Lower leg skin (tissue), 4 donors: ENCODE results near the gene THBS1. TPM values are rescaled to one million over a fixed set of nuclear protein-coding genes. Genes with fewer than 3 reads are reported as not detected.

Experiments used
- DNase-seq, 2 donors: peaks; one replicate each; pipeline ENCODE4 v3.0.0-alpha.2; 2019; ENCODE audit warnings: low spot score in 2 of 2
- H3K4me3 ChIP-seq: fragments of 200-600 bp; sonication (generic); 2 replicates; pipeline ENCODE4 v1.5.1; 2017; ENCODE audit warnings: mild to moderate bottlenecking, low read depth; ENCODE audit not compliant: poor library complexity, severe bottlenecking
- POLR2A ChIP-seq, 2 donors: fragments of 450-650 bp; IDR thresholded peaks; one replicate each; pipeline ENCODE4 v1.6.1; 2016 to 2017; ENCODE audit warnings: antibody characterized with exemption in 2 of 2, mild to moderate bottlenecking in 1 of 2, moderate library complexity in 1 of 2
- WGBS, 2 donors: methylation state at CpG; one replicate each; pipeline ENCODE4 v1.1.5; 2018; 5-methylcytosine and 5-hydroxymethylcytosine counted together
- intact Hi-C: fragments of 100-400 bp; cut with DNase I; formaldehyde crosslinking; loops from one replicate; pipeline ENCODE4 v1.15.0; 2023; ENCODE audit warnings: low total_unique reads
- total RNA-seq, 4 donors: library from RNA; depleted of rRNA; stranded (reverse); fragments of >200 nt; gene quantifications; one replicate each; pipeline ENCODE4 v1.1.0, GENCODE V29; 2016
- TF ChIP-seq, protein P1 (sequence below), 3 donors: fragments of 450-650 bp; IDR thresholded peaks; one replicate each; pipeline ENCODE4 v1.5.1; 2016; ENCODE audit warnings: antibody characterized with exemption in 3 of 3, mild to moderate bottlenecking in 3 of 3, moderate library complexity in 2 of 3

THBS1 gene
- total RNA-seq, 4 donors from 2014 or later: 84.7 to 158 (median 103) TPM

DNA sequence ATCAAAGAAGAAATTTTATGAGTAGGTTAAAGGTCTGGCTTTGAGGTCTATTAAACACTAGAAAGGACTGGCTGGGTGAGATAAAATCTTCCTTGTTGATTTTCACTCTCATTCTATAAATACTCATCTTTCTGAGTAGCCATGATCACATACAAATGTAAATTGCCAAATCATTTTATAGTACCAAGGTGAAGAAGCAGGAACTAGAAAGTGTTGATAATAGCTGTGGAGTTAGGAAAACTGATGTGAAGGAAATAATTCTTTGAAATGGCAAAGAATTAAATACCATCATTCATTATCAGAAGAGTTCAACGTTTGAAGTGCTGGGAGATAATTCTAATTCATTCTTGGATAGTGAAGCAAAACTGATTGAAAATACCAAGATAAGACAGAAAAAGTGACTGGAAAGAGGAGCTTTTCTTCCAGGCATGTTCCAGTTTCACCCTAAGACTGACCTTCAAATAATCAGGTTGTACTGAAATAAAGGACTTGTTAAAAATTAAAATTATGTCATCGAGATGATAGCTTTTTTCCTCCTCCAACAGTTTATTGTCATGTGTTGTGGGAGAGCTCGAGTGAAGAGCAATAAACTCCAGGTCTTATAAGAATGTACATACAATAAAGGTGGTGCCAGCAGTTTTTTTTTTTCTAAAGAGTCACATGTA, 17.4 kb downstream of the THBS1 start:
- WGBS, 2 donors: 40 to 44% methylated on average over 3 of the region's 3 CpGs

DNA sequence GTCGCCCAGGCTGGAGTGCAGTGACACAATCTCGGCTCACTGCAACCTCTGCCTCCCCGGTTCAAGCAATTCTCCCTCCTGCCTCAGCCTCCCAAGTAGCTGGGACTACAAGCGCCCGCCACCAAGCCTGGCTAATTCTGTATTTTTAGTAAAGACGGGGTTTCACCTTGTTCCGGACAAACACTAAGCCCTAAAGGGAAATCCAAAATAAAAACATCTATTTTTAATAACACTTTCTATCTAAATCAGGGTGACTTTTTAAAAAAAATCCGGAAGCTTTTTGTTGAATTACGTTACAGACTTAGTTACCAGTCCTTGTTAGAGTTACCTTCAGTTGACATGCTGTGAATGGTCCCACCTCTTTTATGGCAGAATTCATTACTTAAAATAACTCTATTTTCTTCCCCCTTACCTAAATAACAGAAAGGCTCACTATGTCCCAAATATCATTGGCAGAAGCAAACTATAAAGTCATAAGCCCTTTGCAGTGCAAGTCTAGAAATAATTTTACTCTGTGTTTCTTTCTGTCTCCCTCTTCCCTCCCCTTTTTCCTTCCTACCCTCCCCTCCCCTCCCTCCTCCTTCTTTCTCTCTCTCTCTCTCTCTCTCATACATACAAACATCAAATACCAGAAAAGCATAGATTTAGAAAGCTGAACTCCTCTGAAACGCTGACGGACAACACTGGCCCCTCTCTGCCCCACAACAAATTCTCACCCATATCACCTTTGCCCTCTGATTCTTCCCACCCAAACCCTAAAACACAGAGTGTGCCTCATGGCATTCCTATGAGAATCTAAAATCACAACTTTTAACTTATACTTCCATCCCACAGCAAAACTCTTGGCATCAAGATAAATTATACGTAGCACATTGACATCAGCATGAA, 18.3 kb downstream of the THBS1 start:
- H3K4me3 ChIP-seq: no peak overlapping the region
- WGBS, 2 donors: 84 to 86% methylated on average over 12 of the region's 12 CpGs
- no peak for DNase-seq
- TF ChIP-seq, protein P1, sequence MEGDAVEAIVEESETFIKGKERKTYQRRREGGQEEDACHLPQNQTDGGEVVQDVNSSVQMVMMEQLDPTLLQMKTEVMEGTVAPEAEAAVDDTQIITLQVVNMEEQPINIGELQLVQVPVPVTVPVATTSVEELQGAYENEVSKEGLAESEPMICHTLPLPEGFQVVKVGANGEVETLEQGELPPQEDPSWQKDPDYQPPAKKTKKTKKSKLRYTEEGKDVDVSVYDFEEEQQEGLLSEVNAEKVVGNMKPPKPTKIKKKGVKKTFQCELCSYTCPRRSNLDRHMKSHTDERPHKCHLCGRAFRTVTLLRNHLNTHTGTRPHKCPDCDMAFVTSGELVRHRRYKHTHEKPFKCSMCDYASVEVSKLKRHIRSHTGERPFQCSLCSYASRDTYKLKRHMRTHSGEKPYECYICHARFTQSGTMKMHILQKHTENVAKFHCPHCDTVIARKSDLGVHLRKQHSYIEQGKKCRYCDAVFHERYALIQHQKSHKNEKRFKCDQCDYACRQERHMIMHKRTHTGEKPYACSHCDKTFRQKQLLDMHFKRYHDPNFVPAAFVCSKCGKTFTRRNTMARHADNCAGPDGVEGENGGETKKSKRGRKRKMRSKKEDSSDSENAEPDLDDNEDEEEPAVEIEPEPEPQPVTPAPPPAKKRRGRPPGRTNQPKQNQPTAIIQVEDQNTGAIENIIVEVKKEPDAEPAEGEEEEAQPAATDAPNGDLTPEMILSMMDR (IDR thresholded peaks at IDR 0.05): no peak
- no peak for TF ChIP-seq POLR2A (IDR thresholded peaks at IDR 0.05)
- intact Hi-C loops: no loop called here

More for the DNA sequence above, 17.4 kb downstream of the THBS1 start:
- TF ChIP-seq, protein P1 (IDR thresholded peaks at IDR 0.05): no peak
- TF ChIP-seq POLR2A (IDR thresholded peaks at IDR 0.05): no peak
- no peak overlapping the region for H3K4me3 ChIP-seq
- intact Hi-C loops: no loop called here
- no peak for DNase-seq

DNA sequence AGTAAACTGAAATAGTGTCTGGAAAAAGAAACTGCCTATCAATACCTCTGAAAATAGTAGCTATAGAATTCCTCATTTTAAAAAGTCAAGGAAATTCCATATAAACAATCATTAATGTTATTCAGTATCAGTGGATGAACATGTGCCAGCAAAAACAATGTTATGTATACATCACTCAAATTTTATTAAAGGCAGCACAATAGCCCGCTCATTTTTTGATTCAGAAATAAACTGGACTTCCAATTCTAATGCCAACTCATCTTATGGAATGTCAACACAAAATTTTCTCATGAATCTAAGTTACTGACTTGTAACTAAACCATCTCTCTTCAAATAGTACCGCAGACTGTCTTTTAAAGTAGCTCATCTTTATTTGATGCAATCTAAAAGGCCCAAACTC, 19.0 kb downstream of the THBS1 start:
- DNase-seq: no peak
- TF ChIP-seq POLR2A (IDR thresholded peaks at IDR 0.05): no peak
- TF ChIP-seq, protein P1 (IDR thresholded peaks at IDR 0.05): no peak
- no peak overlapping the region for H3K4me3 ChIP-seq
- intact Hi-C loops: loop anchor here (5.0 kb wide), 1 partner anchor 1648 kb away; no protein-coding TSS in a partner anchor
- 85 to 92% methylated on average over 2 of the region's 2 CpGs for WGBS, 2 donors

DNA sequence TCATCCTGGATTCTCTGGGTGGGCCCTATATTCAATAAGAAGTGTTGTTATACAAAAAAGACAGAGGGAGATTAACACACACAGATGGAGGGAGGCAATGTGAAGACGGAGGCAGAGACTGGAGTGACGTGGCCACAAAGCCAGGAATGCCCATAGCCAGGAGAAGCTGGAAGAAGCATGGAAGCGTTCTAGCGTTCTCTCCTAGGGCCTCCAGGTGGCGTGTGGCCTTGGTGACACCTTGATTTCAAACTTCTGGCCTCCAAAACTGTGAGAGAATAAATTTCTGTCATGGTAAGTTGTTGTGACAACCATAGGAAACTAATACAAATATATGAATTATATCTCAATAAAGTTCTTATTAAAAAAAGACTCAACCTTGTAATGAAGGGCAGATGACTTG, 21.3 kb downstream of the THBS1 start:
- intact Hi-C loops: loop anchor here (5.0 kb wide), 1 partner anchor 1650 kb away; no protein-coding TSS in a partner anchor
- 84 to 89% methylated on average over 5 of the region's 5 CpGs for WGBS, 2 donors
- no peak overlapping the region for H3K4me3 ChIP-seq
- DNase-seq: no peak
- TF ChIP-seq, protein P1 (IDR thresholded peaks at IDR 0.05): no peak
- TF ChIP-seq POLR2A (IDR thresholded peaks at IDR 0.05): no peak

DNA sequence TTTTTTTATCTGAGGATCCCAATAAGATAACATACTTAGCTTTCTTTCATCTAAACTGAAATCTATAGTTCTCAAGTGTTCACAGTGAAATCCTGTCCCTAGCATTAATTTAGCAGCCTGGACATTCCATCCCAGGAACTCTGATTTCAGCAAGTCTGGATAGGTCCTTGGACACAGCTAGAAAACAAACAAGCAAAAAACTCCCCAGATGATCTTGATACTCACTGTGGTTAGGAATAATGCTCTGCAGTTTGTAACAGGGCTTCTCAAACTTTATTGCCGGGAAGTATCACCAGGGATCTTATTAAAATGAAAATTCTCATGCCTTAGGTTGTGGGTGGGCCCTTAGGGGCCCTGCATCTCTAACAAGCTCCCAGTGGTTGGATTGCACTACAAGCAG, 24.3 kb downstream of the THBS1 start:
- intact Hi-C loops: no loop called here
- no peak overlapping the region for H3K4me3 ChIP-seq
- 81 to 95% methylated on average over 1 of the region's 1 CpG for WGBS, 2 donors
- no peak for TF ChIP-seq POLR2A (IDR thresholded peaks at IDR 0.05)
- TF ChIP-seq, protein P1 (IDR thresholded peaks at IDR 0.05): no peak
- DNase-seq: no peak
